HEK293T (cell line): ENCODE measurements around the gene RGS3.

Experiments used
- CTCF ChIA-PET: fragments of 350-600 bp; formaldehyde crosslinking; extraction: SDS; loops from one replicate; lab custom pipeline; 2021; ENCODE audit warnings: antibody characterized with exemption, inconsistent platforms; lab: Yijun Ruan, JAX
- POLR2A ChIA-PET: fragments of 350-600 bp; formaldehyde crosslinking; extraction: SDS; loops from one replicate; lab custom pipeline; 2020; ENCODE audit warnings: antibody characterized with exemption, inconsistent platforms; lab: Yijun Ruan, JAX
- DNase-seq: peaks from one replicate; pipeline ENCODE4 v3.0.0; 2012; ENCODE audit warnings: mixed read lengths; ENCODE audit errors: extremely low spot score
- ARNT ChIP-seq: fragments of 450-650 bp; IDR thresholded peaks from 2 replicates; pipeline ENCODE4 v1.6.1; 2017; ENCODE audit warnings: mild to moderate bottlenecking
- BHLHE40 ChIP-seq: fragments of 450-650 bp; IDR thresholded peaks from 2 replicates; pipeline ENCODE4 v1.6.1; 2016; ENCODE audit warnings: mild to moderate bottlenecking, moderate library complexity, borderline replicate concordance
- CTBP1 ChIP-seq: fragments of 450-650 bp; IDR thresholded peaks from 2 replicates; pipeline ENCODE4 v1.6.1; 2016; ENCODE audit warnings: borderline replicate concordance
- ELF4 ChIP-seq: fragments of 450-650 bp; IDR thresholded peaks from 2 replicates; pipeline ENCODE4 v1.6.1; 2017; ENCODE audit warnings: antibody characterized with exemption
- FOXA1 ChIP-seq: fragments of 450-650 bp; IDR thresholded peaks from 2 replicates; pipeline ENCODE4 v1.6.1; 2016; ENCODE audit warnings: mild to moderate bottlenecking
- FOXK2 ChIP-seq: fragments of 450-650 bp; IDR thresholded peaks from 2 replicates; pipeline ENCODE4 v1.6.1; 2016; ENCODE audit warnings: mild to moderate bottlenecking
- FOXM1 ChIP-seq: fragments of 450-650 bp; IDR thresholded peaks from 2 replicates; pipeline ENCODE4 v1.6.1; 2017; ENCODE audit warnings: mild to moderate bottlenecking, borderline replicate concordance
- HDGF ChIP-seq: fragments of 450-650 bp; IDR thresholded peaks from 2 replicates; pipeline ENCODE4 v1.6.1; 2017; ENCODE audit warnings: antibody characterized with exemption, borderline replicate concordance
- L3MBTL2 ChIP-seq: fragments of 450-650 bp; conservative IDR thresholded peaks from 2 replicates; pipeline ENCODE4 v1.6.1; 2016; ENCODE audit warnings: mild to moderate bottlenecking
- LEF1 ChIP-seq: fragments of 450-650 bp; IDR thresholded peaks from 2 replicates; pipeline ENCODE4 v1.6.1; 2017; ENCODE audit warnings: mild to moderate bottlenecking, borderline replicate concordance
- NFRKB ChIP-seq: fragments of 450-650 bp; IDR thresholded peaks from 2 replicates; pipeline ENCODE4 v1.6.1; 2016; ENCODE audit warnings: mild to moderate bottlenecking, moderate library complexity
- SP1 ChIP-seq: fragments of 450-650 bp; IDR thresholded peaks from 2 replicates; pipeline ENCODE4 v1.6.1; 2017
- SUZ12 ChIP-seq: fragments of 450-650 bp; IDR thresholded peaks from 2 replicates; pipeline ENCODE4 v1.6.1; 2016; ENCODE audit warnings: mild to moderate bottlenecking
- TARDBP ChIP-seq: fragments of 450-650 bp; IDR thresholded peaks from 2 replicates; pipeline ENCODE4 v1.6.1; 2016
- ZNF384 ChIP-seq: fragments of 450-650 bp; IDR thresholded peaks from 2 replicates; pipeline ENCODE4 v1.6.1; 2016
- TF ChIP-seq, protein P1 (sequence below): fragments of 450-650 bp; IDR thresholded peaks from 2 replicates; pipeline ENCODE4 v1.6.1; 2016

The RGS3 gene

DNA sequence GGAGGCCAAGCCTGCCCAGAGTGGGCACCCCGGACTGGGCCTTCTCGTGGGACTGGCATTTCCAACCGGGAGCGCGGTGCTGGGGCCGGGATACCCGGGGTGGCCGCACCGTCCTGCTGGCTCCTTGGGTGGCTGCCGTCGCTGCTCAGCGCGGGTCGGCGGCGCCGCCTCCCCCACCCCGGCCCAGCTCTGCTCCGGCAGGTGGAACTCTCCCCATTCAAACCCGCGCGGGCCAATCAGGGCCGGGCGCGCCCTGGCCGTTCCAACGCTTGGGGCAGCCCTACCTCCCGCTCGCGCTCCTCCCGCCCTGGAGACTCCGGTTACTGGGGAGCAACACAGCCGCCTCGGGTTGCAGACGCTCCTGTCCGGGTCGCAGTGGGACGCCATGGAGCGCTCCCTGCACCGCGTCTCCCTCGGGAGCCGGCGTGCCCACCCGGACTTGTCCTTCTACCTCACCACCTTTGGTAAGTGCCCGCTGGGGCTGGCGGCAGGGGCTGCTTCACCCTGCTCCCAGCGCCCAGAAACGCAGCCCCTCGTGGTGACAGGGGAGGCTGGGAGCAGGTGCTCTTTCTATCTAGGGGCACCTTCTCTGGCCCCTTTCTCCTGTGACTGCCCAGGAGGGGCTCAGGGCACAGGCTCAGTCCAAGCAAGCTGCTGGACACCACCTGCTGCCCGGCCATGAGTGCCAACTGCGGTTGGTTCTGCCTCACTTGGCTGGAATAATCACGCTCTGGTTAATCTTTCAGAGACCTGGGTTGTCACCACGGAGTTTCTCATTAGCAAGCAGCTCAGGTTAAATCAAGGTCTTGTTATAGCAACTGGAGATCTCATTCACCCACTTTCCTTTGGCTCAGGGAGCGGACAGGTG, at the start of gene RGS3:
RGS3 (plus strand) TSS at position 310 of the 868 bp plus-strand sequence; CDS start at position 386, 76 bp downstream.
- DNase-seq: no peak
- TF ChIP-seq HDGF (no peak), LEF1 (no peak), TARDBP (no peak), FOXA1 (no peak), ELF4 (no peak), ZNF384 (no peak), CTBP1 (no peak), BHLHE40 (no peak), ARNT (no peak), FOXK2 (no peak)
- TF ChIP-seq, protein P1, sequence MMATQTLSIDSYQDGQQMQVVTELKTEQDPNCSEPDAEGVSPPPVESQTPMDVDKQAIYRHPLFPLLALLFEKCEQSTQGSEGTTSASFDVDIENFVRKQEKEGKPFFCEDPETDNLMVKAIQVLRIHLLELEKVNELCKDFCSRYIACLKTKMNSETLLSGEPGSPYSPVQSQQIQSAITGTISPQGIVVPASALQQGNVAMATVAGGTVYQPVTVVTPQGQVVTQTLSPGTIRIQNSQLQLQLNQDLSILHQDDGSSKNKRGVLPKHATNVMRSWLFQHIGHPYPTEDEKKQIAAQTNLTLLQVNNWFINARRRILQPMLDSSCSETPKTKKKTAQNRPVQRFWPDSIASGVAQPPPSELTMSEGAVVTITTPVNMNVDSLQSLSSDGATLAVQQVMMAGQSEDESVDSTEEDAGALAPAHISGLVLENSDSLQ: no peak
- CTCF ChIA-PET: no interaction called here

DNA sequence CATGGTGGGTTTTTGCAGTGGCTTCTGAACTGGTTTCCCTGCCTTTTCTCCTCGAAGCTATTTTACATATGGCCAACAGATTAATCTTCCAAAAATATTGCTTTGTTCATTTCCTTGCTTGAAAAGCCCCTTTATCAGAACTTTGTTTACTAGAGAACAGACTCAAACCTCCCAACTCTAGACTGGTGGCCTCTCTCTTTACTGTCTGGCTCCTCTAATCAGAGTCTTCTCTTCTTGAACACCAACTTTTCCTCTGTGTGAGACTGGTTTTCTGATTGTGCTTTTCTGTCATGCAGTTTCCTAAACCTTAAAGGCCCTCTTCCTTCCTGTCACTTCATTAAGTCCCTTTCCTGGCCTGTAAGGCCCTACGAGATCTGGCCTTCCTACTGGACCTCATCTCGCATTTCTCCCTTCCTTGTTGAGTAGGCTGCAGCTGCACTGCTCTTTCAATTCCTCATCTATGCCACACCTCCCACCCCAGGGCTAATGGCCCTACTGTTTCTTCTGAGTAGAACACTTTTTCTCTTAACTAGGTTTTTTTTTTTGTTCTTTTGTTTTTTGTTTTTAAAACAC, 47.3 kb upstream of the RGS3 start:
- POLR2A ChIA-PET: no interaction called here
- no peak for DNase-seq
- TF ChIP-seq FOXK2: no peak
- TF ChIP-seq TARDBP: no peak
- TF ChIP-seq LEF1: no peak
- no peak for TF ChIP-seq NFRKB
- TF ChIP-seq CTBP1: no peak
- no peak for TF ChIP-seq SUZ12
- CTCF ChIA-PET: interaction anchor here (0.7 kb wide), 2 partner anchors 101 to 684 kb away, joined by 3 to 5 read pairs; no protein-coding TSS in a partner anchor

More for the DNA sequence above, at the start of gene RGS3:
- POLR2A ChIA-PET: interaction anchor here (1.2 kb wide), 1 partner anchor 9 kb away, joined by 3 read pairs; no protein-coding TSS in a partner anchor

DNA sequence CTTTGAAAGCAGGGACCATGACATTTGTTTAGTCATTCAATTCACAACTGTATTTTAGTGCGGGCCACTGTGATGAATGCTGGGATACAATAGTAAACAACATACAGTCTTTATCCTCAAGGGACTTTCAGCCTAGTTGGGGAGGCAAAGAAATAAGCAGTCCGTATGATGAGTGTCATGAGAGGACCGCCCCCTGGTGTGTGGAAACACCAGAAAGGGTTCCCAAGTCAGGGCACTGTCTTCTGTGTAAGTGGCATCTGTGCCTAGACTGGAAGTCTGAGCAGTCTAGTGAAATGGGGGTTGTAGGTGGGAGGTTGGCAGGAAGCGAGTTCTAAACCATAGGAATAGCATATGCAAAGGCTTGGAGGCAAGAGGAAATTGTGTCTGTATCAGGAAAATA, 46.2 kb upstream of the RGS3 start:
- no peak for TF ChIP-seq ZNF384
- no peak for TF ChIP-seq LEF1
- TF ChIP-seq HDGF: no peak
- no peak for TF ChIP-seq TARDBP
- POLR2A ChIA-PET: no interaction called here
- CTCF ChIA-PET: no interaction called here
- no peak for DNase-seq

DNA sequence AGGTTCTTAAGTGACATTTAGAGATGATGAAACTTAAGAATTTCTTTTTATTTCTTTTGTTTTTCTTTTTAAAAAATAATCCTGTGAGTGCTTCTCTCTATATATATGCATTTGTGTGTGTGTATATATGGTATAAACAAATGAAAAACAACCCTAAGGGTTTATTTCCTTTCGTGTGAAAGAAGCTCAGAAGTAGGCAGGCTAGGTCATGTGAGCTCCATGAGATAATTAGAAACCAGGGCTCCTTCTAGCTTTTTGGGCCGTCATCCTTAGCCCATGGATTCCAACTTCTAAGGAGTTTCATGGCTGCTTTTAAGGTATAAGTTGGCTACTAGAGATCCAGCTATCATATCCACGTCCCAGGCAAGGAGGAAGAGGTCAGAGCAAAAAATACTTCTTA, 41.8 kb upstream of the RGS3 start:
- TF ChIP-seq SP1: no peak
- TF ChIP-seq L3MBTL2: no peak
- no peak for TF ChIP-seq FOXK2
- no peak for TF ChIP-seq TARDBP
- no peak for TF ChIP-seq NFRKB
- TF ChIP-seq FOXA1: no peak
- no peak for TF ChIP-seq SUZ12
- TF ChIP-seq, protein P1: no peak
- no peak for TF ChIP-seq HDGF
- TF ChIP-seq FOXM1: no peak
- TF ChIP-seq CTBP1: no peak
- TF ChIP-seq LEF1: no peak
- no peak for TF ChIP-seq ARNT
- no peak for TF ChIP-seq BHLHE40
- TF ChIP-seq ELF4: no peak
- no peak for TF ChIP-seq ZNF384
- ChIA-PET POLR2A (interaction anchor here (2.2 kb wide), 1 partner anchor 12 kb away, joined by 9 read pairs; the partner anchor contains the start of genes C9orf43 and POLE3), CTCF (no interaction called here)
- DNase-seq: no peak

DNA sequence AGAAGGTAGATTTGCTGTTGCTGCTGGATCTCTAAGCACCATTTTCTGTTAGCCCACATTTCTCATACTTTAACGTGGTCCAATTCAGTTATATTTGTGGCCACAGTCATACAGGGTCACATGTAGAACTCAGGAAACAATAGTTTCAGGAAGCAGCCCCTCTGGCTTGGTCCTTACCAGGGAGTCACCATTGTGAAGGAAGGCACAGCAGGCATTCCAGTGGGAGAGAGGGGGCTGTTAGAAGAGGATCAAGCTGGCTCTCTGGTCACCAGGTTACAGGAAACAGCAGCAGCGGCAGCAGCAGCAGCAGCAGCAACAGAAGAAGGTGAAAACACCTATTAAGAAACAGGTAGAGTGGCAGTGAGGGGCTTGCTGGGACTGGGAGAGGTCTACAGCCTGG, 38.5 kb upstream of the RGS3 start:
- TF ChIP-seq ZNF384 (no peak), HDGF (no peak), L3MBTL2 (no peak), TARDBP (no peak), NFRKB (no peak), SUZ12 (no peak), FOXM1 (no peak), FOXA1 (no peak), ELF4 (no peak), LEF1 (no peak), CTBP1 (no peak), FOXK2 (no peak), SP1 (no peak), ARNT (no peak), BHLHE40 (no peak)
- TF ChIP-seq, protein P1: no peak
- ChIA-PET CTCF (no interaction called here), POLR2A (interaction anchor here (1.0 kb wide), 1 partner anchor 15 kb away, joined by 3 read pairs; the partner anchor contains the start of genes C9orf43 and POLE3)
- DNase-seq: no peak
